ENCODE data around the gene MATK.

The MATK gene

GRCh38 chr19:3800996-3801395, 14.8 kb upstream of the MATK start:
- Mint-ChIP-seq H3K4me1 (peaks cover 5% of the 10 kb centered on the region), H3K27me3 (ENCODE audit: low read depth, poor library complexity) (peaks cover 72% of the 10 kb centered on the region), H3K4me3 (no peak overlapping the region), H3K9me3 (peaks cover 22% of the 10 kb centered on the region), H3K36me3 (ENCODE audit: low read depth) (no peaks in the 10 kb centered on the region), H3K27ac (no peak overlapping the region)
- no peak for DNase-seq
- no peak for TF ChIP-seq CTCF (IDR thresholded peaks at IDR 0.05)

- H3K27ac Mint-ChIP-seq: no peak overlapping the region
- no peak overlapping the region for H3K4me3 Mint-ChIP-seq
- no peaks in the 10 kb centered on the region for H3K36me3 Mint-ChIP-seq (ENCODE audit: low read depth)
- no peak for TF ChIP-seq CTCF (IDR thresholded peaks at IDR 0.05)
- H3K27me3 Mint-ChIP-seq (ENCODE audit: low read depth, poor library complexity): peaks cover 69% of the 10 kb centered on the region
- DNase-seq: no peak
- peaks cover 22% of the 10 kb centered on the region for H3K9me3 Mint-ChIP-seq
- H3K4me1 Mint-ChIP-seq: peaks cover 5% of the 10 kb centered on the region
Measured at GRCh38 chr19:3798137-3798536, 12.0 kb upstream of the MATK start.

- H3K27ac Mint-ChIP-seq: no peak overlapping the region
- peaks cover under 1% of the 10 kb centered on the region for H3K4me1 Mint-ChIP-seq
- no peak overlapping the region for H3K4me3 Mint-ChIP-seq
- H3K9me3 Mint-ChIP-seq: peaks cover 26% of the 10 kb centered on the region
- TF ChIP-seq CTCF (IDR thresholded peaks at IDR 0.05): no peak
- no peaks in the 10 kb centered on the region for H3K36me3 Mint-ChIP-seq (ENCODE audit: low read depth)
- DNase-seq: no peak
- H3K27me3 Mint-ChIP-seq (ENCODE audit: low read depth, poor library complexity): peaks cover 61% of the 10 kb centered on the region
Measured at GRCh38 chr19:3796358-3796757, 10.2 kb upstream of the MATK start.

GRCh38 chr19:3793799-3794198, 7.6 kb upstream of the MATK start:
- Mint-ChIP-seq H3K4me3 (no peak overlapping the region), H3K27ac (no peak overlapping the region), H3K36me3 (ENCODE audit: low read depth) (no peaks in the 10 kb centered on the region), H3K9me3 (peaks cover 28% of the 10 kb centered on the region), H3K27me3 (ENCODE audit: low read depth, poor library complexity) (peaks cover 61% of the 10 kb centered on the region), H3K4me1 (no peaks in the 10 kb centered on the region)
- no peak for TF ChIP-seq CTCF (IDR thresholded peaks at IDR 0.05)
- DNase-seq: no peak

- Mint-ChIP-seq H3K9me3 (peaks cover 21% of the 10 kb centered on the region), H3K4me1 (no peaks in the 10 kb centered on the region), H3K4me3 (no peak overlapping the region), H3K27ac (no peak overlapping the region), H3K36me3 (ENCODE audit: low read depth) (no peaks in the 10 kb centered on the region), H3K27me3 (ENCODE audit: low read depth, poor library complexity) (peaks cover 69% of the 10 kb centered on the region)
- DNase-seq: no peak
- no peak for TF ChIP-seq CTCF (IDR thresholded peaks at IDR 0.05)
Measured at GRCh38 chr19:3792114-3792513, 5.9 kb upstream of the MATK start.

- no peak for DNase-seq
- Mint-ChIP-seq H3K4me1 (no peaks in the 10 kb centered on the region), H3K4me3 (no peak overlapping the region), H3K27me3 (ENCODE audit: low read depth, poor library complexity) (peaks cover 74% of the 10 kb centered on the region), H3K27ac (no peak overlapping the region), H3K36me3 (ENCODE audit: low read depth) (no peaks in the 10 kb centered on the region), H3K9me3 (peaks cover 10% of the 10 kb centered on the region)
- TF ChIP-seq CTCF (IDR thresholded peaks at IDR 0.05): no peak
Measured at GRCh38 chr19:3790941-3791340, 4.8 kb upstream of the MATK start.

Data from nephron progenitor cell (in vitro differentiated cells).